Lung (tissue), 12 donors: ENCODE data around the gene MSH4. TPM values are rescaled to one million over a fixed set of nuclear protein-coding genes. Genes with fewer than 3 reads are reported as not detected.
"Not testable (repeated sequence)": the region's sequence is repeated elsewhere in the genome, so short reads cannot be mapped to it uniquely, and the experiment has no call there.

Experiments
- ATAC-seq: fragments of 200-7000 bp; cut with Tn5 transposase; one replicate; pipeline ENCODE4 v1.9.1; 2020; ENCODE audit warnings: moderate number of reproducible peaks; ENCODE audit not compliant: insufficient read depth, low FRiP score
- DNase-seq, 3 donors: peaks; one replicate each; pipeline ENCODE4 v3.0.0-alpha.2; 2013 to 2017
- H3K27ac ChIP-seq, 2 donors: one replicate each; pipeline ENCODE4 v1.5.1; 2013; ENCODE audit warnings: mild to moderate bottlenecking in 2 of 2, moderate library complexity in 2 of 2, control low read depth in 1 of 2, inconsistent platforms in 1 of 2, low read depth in 1 of 2, low read length in 1 of 2
- H3K27me3 ChIP-seq, 3 donors: one replicate each; pipeline ENCODE4 v1.5.1; 2013; ENCODE audit warnings: low read length in 2 of 3; ENCODE audit not compliant: control insufficient read depth in 3 of 3, insufficient read depth in 3 of 3
- H3K36me3 ChIP-seq, 4 donors: one replicate each; pipeline ENCODE4 v1.5.1; 2013; ENCODE audit warnings: low read length in 4 of 4, mild to moderate bottlenecking in 1 of 4, moderate library complexity in 1 of 4; ENCODE audit not compliant: control insufficient read depth in 4 of 4, insufficient read depth in 4 of 4
- H3K4me1 ChIP-seq, 5 donors: one replicate each; pipeline ENCODE4 v1.5.1; 2013; ENCODE audit warnings: low read length in 5 of 5, mild to moderate bottlenecking in 2 of 5, moderate library complexity in 1 of 5; ENCODE audit not compliant: control insufficient read depth in 5 of 5, insufficient read depth in 5 of 5
- H3K4me3 ChIP-seq: one replicate; pipeline ENCODE4 v1.5.1; 2013; ENCODE audit warnings: mild to moderate bottlenecking, control low read depth, moderate library complexity
- H3K9ac ChIP-seq, 2 donors: one replicate each; pipeline ENCODE4 v1.5.1; 2013; ENCODE audit warnings: low read length in 2 of 2, control low read depth in 1 of 2; ENCODE audit not compliant: insufficient read depth in 1 of 2
- H3K9me3 ChIP-seq, 4 donors: one replicate each; pipeline ENCODE4 v1.5.1; 2013; ENCODE audit warnings: low read length in 3 of 4, mild to moderate bottlenecking in 1 of 4, moderate library complexity in 1 of 4; ENCODE audit not compliant: control insufficient read depth in 4 of 4, insufficient read depth in 3 of 4
- CTCF ChIP-seq: IDR thresholded peaks from 2 replicates; pipeline ENCODE4 v1.5.1; 2012; ENCODE audit warnings: mild to moderate bottlenecking; ENCODE audit errors: control extremely low read depth, extremely low read depth
- WGBS, 2 donors: extraction: QIAGEN DNeasy Blood & Tissue Kit; methylation state at CpG; one replicate each; pipeline ENCODE4 v1.1.7; 2013; 5-methylcytosine and 5-hydroxymethylcytosine counted together
- polyA plus RNA-seq, 2 donors: library from polyadenylated mRNA; stranded (reverse); fragments of 200-250 nt; gene quantifications; one replicate each; pipeline ENCODE4 v1.2.1, GENCODE V29; 2013
- total RNA-seq, 2 donors: library from RNA; depleted of rRNA in 1 of 2; stranded (reverse); fragments of >200 nt in 1 of 2; gene quantifications; one replicate each; pipeline ENCODE4 v1.2.1, GENCODE V29; 2014 to 2021
- donor health status: control.
- donor health status: control.
- donor health status: Bipolar disorder and iron deficiency.
- donor health status: healthy.
- donor health status: DM: yes; HTN: yes; CAD: no.

MSH4 gene
- total and polyA plus RNA-seq, 4 donors: 0.13 to 0.40 (median 0.36) TPM

DNA sequence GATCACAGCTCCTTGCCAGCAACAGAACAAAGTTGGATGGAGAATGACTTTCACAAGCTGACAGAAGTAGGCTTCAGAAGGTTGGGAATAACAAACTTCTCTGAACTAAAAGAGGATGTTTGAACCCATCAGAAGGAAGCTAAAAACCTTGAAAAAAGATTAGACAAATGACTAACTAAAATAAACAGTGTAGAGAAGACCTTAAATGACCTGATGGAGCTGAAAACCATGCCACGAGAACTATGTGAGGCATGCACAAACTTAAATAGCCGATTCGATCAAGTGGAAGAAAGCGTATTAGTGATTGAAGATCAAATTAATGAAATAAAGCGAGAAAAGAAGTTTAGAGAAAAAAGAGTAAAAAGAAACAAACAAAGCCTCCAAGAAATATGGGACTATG, 18.0 kb upstream of the MSH4 start:
- ATAC-seq, H3K9ac ChIP-seq, H3K36me3 ChIP-seq, H3K4me3 ChIP-seq, H3K4me1 ChIP-seq, H3K9me3 ChIP-seq, H3K27me3 ChIP-seq, H3K27ac ChIP-seq, DNase-seq: not testable (repeated sequence)
- 93 to 94% methylated on average over 5 of the region's 5 CpGs for WGBS, 2 donors

- H3K4me3 ChIP-seq, H3K9me3 ChIP-seq, H3K9ac ChIP-seq, H3K4me1 ChIP-seq, DNase-seq, H3K27me3 ChIP-seq, ATAC-seq, H3K27ac ChIP-seq, H3K36me3 ChIP-seq: not testable (repeated sequence)
- WGBS, 2 donors: 71 to 78% methylated on average over 4 of the region's 4 CpGs
Observed at GRCh38 chr1:75780183-75780582, 16.5 kb upstream of the MSH4 start.

DNA sequence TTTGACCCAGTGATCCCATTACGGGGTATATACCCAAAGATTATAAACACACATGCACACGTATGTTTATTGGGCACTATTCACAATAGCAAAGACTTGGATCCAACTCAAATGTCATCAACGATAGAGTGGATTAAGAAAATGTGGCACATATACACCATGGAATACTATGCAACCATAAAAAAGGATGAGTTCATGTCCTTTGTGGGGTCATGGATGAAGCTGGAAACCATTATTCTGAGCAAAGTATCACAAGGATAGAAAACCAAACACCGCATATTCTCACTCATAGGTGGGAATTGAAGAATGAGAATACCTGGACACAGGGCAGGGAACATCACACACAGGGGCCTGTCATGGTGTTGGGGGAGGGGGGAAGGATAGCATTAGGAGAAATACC, 12.8 kb upstream of the MSH4 start:
- Histone ChIP-seq H3K36me3 (peaks cover 0 to 15% (median 1%) of the 10 kb centered on the region in 4 donors), H3K4me1 (peaks cover 0 to 24% (median 5%) of the 10 kb centered on the region in 5 donors)
- not testable (repeated sequence) for H3K27ac ChIP-seq, H3K9ac ChIP-seq, H3K9me3 ChIP-seq, ATAC-seq, DNase-seq, H3K27me3 ChIP-seq, H3K4me3 ChIP-seq
- WGBS, 2 donors: 88 to 99% methylated on average over 4 of the region's 4 CpGs

DNA sequence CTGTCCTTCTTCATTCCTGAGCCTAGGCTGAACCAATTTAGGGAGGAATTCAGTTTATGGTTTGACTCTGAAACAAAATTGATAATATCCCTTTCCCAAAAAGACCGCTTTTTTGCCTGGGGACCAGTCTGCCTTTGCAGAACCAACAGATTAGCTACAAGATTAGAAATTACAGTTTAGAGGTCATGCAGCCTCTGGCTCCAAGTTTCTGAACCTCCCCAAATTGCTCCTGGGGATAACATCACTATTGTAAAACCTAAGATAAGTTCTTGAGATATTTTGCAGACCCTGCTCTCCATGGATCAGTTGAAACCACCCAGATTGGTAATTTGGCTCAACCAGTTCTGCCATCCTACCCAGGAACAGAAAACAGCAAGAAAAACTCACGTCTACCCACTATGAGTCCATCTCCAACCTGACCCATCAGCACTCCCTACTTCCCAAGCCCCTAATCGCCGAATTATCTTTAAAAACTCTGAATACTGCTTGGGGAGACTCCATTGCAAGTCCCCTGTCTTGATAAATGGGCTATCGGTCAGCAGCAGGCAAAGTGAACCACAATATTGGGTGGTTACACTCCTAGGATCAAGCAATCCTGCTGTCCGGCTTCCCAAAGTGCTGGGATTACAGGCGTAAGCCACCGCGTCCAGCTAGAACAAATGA, 11.2 kb upstream of the MSH4 start:
- Histone ChIP-seq H3K4me3 (peak overlapping the region; percentile 40), H3K4me1 (peaks cover 0 to 30% (median 6%) of the 10 kb centered on the region in 5 donors), H3K36me3 (peaks cover under 1 to 28% (median 8%) of the 10 kb centered on the region in 4 donors), H3K27me3 (no peaks in the 10 kb centered on the region), H3K9ac (peak overlapping the region in 1 of 2 donors; percentile 84), H3K9me3 (no peaks in the 10 kb centered on the region), H3K27ac (peak overlapping the region; percentile 75 to 76)
- no peak for DNase-seq
- ATAC-seq: peak; percentile 3
- 13 to 14% methylated on average over 9 of the region's 9 CpGs for WGBS, 2 donors
- TF ChIP-seq CTCF: no peak
